ENCODE data around the gene SYTL4. TPM values are rescaled to one million over a fixed set of nuclear protein-coding genes. Genes with fewer than 3 reads are reported as not detected.

The SYTL4 gene
- total RNA-seq, 1 donor from 2014 or later: 5.9 TPM

GRCh38 chrX:100695302-100695701, 36.6 kb downstream of the SYTL4 start:
- no peaks in the 10 kb centered on the region for H3K27me3 Mint-ChIP-seq (ENCODE audit: low read depth)
- H3K4me3 Mint-ChIP-seq (ENCODE audit: unreplicated experiment): no peak overlapping the region
- H3K27ac Mint-ChIP-seq (ENCODE audit: unreplicated experiment): no peak overlapping the region
- no peak for TF ChIP-seq CTCF (IDR thresholded peaks at IDR 0.05)
- no peaks in the 10 kb centered on the region for H3K9me3 Mint-ChIP-seq (ENCODE audit: low read depth)
- DNase-seq (ENCODE audit: low spot score): no peak
- H3K4me1 Mint-ChIP-seq (ENCODE audit: low read depth): peaks cover 12% of the 10 kb centered on the region
- H3K36me3 Mint-ChIP-seq (ENCODE audit: low read depth): no peaks in the 10 kb centered on the region

GRCh38 chrX:100687546-100687945, 44.4 kb downstream of the SYTL4 start:
- no peak for TF ChIP-seq CTCF (IDR thresholded peaks at IDR 0.05)
- H3K27me3 Mint-ChIP-seq (ENCODE audit: low read depth): no peaks in the 10 kb centered on the region
- H3K4me1 Mint-ChIP-seq (ENCODE audit: low read depth): peaks cover 6% of the 10 kb centered on the region
- H3K9me3 Mint-ChIP-seq (ENCODE audit: low read depth): no peaks in the 10 kb centered on the region
- peaks cover 2% of the 10 kb centered on the region for H3K36me3 Mint-ChIP-seq (ENCODE audit: low read depth)
- no peak overlapping the region for H3K4me3 Mint-ChIP-seq (ENCODE audit: unreplicated experiment)
- no peak overlapping the region for H3K27ac Mint-ChIP-seq (ENCODE audit: unreplicated experiment)
- DNase-seq (ENCODE audit: low spot score): no peak

DNA sequence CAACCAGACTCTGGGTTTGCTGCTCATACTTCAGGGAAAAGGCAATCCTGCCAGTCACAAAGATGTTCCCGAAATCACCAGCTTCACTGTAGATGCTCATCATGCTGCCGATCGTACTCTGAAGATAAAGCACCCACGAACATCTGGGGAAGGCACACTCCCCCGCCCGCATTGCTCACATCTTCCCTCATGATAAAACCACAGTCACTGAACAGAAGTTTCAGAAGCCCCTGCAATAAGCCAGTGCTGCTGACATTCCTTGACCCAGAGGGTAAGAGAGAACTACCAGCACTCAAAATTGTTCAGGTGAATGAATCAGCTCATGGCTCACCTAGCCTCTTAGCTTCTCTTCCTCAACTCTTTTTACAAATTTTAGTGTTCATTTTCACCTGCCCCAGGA, 44.8 kb downstream of the SYTL4 start:
- DNase-seq (ENCODE audit: low spot score): no peak
- Mint-ChIP-seq H3K27me3 (ENCODE audit: low read depth) (no peaks in the 10 kb centered on the region), H3K27ac (ENCODE audit: unreplicated experiment) (no peak overlapping the region), H3K36me3 (ENCODE audit: low read depth) (peaks cover 2% of the 10 kb centered on the region), H3K4me1 (ENCODE audit: low read depth) (peaks cover 6% of the 10 kb centered on the region), H3K9me3 (ENCODE audit: low read depth) (no peaks in the 10 kb centered on the region), H3K4me3 (ENCODE audit: unreplicated experiment) (no peak overlapping the region)
- TF ChIP-seq CTCF (IDR thresholded peaks at IDR 0.05): no peak

DNA sequence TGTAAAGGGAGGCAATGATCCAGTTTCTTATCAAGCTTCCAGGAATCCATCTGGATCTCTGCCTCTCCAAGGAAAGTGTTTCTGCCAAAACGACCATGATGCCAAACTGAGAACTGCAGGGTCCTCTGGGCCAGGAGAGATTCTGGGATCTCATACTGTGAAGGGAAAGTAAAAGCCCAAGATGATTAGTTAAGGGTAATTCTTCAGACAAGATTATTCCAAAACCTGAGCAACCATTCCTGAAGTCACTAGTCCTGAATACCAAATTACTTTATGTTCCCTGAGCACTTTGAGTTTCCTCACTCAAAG, 46.0 kb downstream of the SYTL4 start:
- Mint-ChIP-seq H3K27me3 (ENCODE audit: low read depth) (no peaks in the 10 kb centered on the region), H3K27ac (ENCODE audit: unreplicated experiment) (no peak overlapping the region), H3K4me1 (ENCODE audit: low read depth) (peaks cover 16% of the 10 kb centered on the region), H3K4me3 (ENCODE audit: unreplicated experiment) (no peak overlapping the region), H3K9me3 (ENCODE audit: low read depth) (no peaks in the 10 kb centered on the region), H3K36me3 (ENCODE audit: low read depth) (peaks cover 2% of the 10 kb centered on the region)
- no peak for DNase-seq (ENCODE audit: low spot score)
- TF ChIP-seq CTCF (IDR thresholded peaks at IDR 0.05): peak; percentile 52

GRCh38 chrX:100685284-100685996, 46.5 kb downstream of the SYTL4 start:
- Mint-ChIP-seq H3K36me3 (ENCODE audit: low read depth) (peaks cover 2% of the 10 kb centered on the region), H3K9me3 (ENCODE audit: low read depth) (no peaks in the 10 kb centered on the region), H3K27ac (ENCODE audit: unreplicated experiment) (peak overlapping the region; percentile 68), H3K27me3 (ENCODE audit: low read depth) (no peaks in the 10 kb centered on the region), H3K4me1 (ENCODE audit: low read depth) (peaks cover 21% of the 10 kb centered on the region), H3K4me3 (ENCODE audit: unreplicated experiment) (no peak overlapping the region)
- DNase-seq (ENCODE audit: low spot score): no peak
- peak; percentile 92 for TF ChIP-seq CTCF (IDR thresholded peaks at IDR 0.05)
